CD14-positive monocyte (primary cell): ENCODE measurements around the gene IL6R. TPM values are rescaled to one million over a fixed set of nuclear protein-coding genes. Genes with fewer than 3 reads are reported as not detected.

Experiments used
- DNase-seq, 3 donors: peaks; one replicate each; pipeline ENCODE4 v3.0.0-alpha.2; 2011 to 2022
- H2AFZ ChIP-seq: 2 replicates; pipeline ENCODE4 v1.6.0; 2012; ENCODE audit warnings: mild to moderate bottlenecking, low read depth, low read length, inconsistent platforms; ENCODE audit not compliant: insufficient read depth, poor library complexity, severe bottlenecking
- H3K27ac ChIP-seq, 2 donors: 1 replicate in 1 of 2; 2 replicates in 1 of 2; pipeline ENCODE4 v1.5.1; 2012 to 2013; ENCODE audit warnings: low read length in 2 of 2, control low read depth in 1 of 2, inconsistent platforms in 1 of 2, low read depth in 1 of 2, mild to moderate bottlenecking in 1 of 2
- H3K27me3 ChIP-seq, 2 donors: one replicate each; pipeline versions ENCODE4 v1.6.0 to v1.6.1; 2011 to 2013; ENCODE audit warnings: low read length in 2 of 2; ENCODE audit not compliant: control insufficient read depth in 2 of 2, insufficient read depth in 2 of 2
- H3K36me3 ChIP-seq, 2 donors: replicated peaks in 1 of 2; 1 replicate in 1 of 2; 2 replicates in 1 of 2; pipeline versions ENCODE4 v1.5.1 to v1.6.1; 2012 to 2013; ENCODE audit warnings: low read length in 2 of 2, control low read depth in 1 of 2, inconsistent platforms in 1 of 2, mild to moderate bottlenecking in 1 of 2; ENCODE audit not compliant: insufficient read depth in 2 of 2, control insufficient read depth in 1 of 2
- H3K4me1 ChIP-seq, 2 donors: 1 replicate in 1 of 2; 2 replicates in 1 of 2; pipeline versions ENCODE4 v1.5.1 to v1.6.1; 2012 to 2013; ENCODE audit warnings: low read length in 2 of 2, control low read depth in 1 of 2, inconsistent platforms in 1 of 2, mild to moderate bottlenecking in 1 of 2, moderate library complexity in 1 of 2; ENCODE audit not compliant: insufficient read depth in 2 of 2, control insufficient read depth in 1 of 2
- H3K4me2 ChIP-seq: replicated peaks from 2 replicates; pipeline ENCODE3; 2012; ENCODE audit warnings: low read length, moderate library complexity, mild to moderate bottlenecking; ENCODE audit not compliant: poor library complexity, severe bottlenecking; ENCODE audit errors: extremely low read depth
- H3K4me3 ChIP-seq, 3 experiments: fragments of 200-600 bp in 1 of 3; sonication (generic) in 1 of 3; replicated peaks in 1 of 3; 1 replicate in 2 of 3; 2 replicates in 1 of 3; pipeline ENCODE4 v1.5.1; 2011 to 2013; ENCODE audit warnings: low read length in 3 of 3, mild to moderate bottlenecking in 3 of 3, control low read depth in 2 of 3, low read depth in 2 of 3, inconsistent platforms in 1 of 3, moderate library complexity in 1 of 3
- H3K79me2 ChIP-seq: 2 replicates; pipeline ENCODE4 v1.6.0; 2012; ENCODE audit warnings: mild to moderate bottlenecking, control low read depth, inconsistent platforms, low read length, moderate library complexity; ENCODE audit not compliant: insufficient read depth
- H3K9ac ChIP-seq: 2 replicates; pipeline ENCODE4 v1.6.0; 2017; ENCODE audit warnings: low read length, mild to moderate bottlenecking; ENCODE audit not compliant: insufficient read depth, poor library complexity, severe bottlenecking
- H3K9me3 ChIP-seq, 2 donors: replicated peaks in 1 of 2; 1 replicate in 1 of 2; 2 replicates in 1 of 2; pipeline versions ENCODE4 v1.5.1 to v1.6.1; 2012 to 2013; ENCODE audit warnings: low read length in 2 of 2, control low read depth in 1 of 2; ENCODE audit not compliant: control insufficient read depth in 1 of 2, insufficient read depth in 1 of 2
- H4K20me1 ChIP-seq: 2 replicates; pipeline ENCODE4 v1.6.0; 2012; ENCODE audit warnings: mild to moderate bottlenecking, low read length, control low read depth, moderate library complexity; ENCODE audit not compliant: insufficient read depth
- H3K27ac Mint-ChIP-seq, 7 donors: one replicate each; pipeline ENCODE4 v1.8.0; 2020; ENCODE audit warnings: mild to moderate bottlenecking in 7 of 7, mixed read lengths in 7 of 7, moderate library complexity in 6 of 7, inconsistent platforms in 2 of 7
- H3K27me3 Mint-ChIP-seq, 3 donors: one replicate each; pipeline ENCODE4 v1.8.0; 2021 to 2022; ENCODE audit warnings: low read depth in 3 of 3, mild to moderate bottlenecking in 3 of 3, mixed read lengths in 3 of 3, moderate library complexity in 3 of 3, inconsistent platforms in 1 of 3
- H3K36me3 Mint-ChIP-seq, 2 donors: one replicate each; pipeline ENCODE4 v1.8.0; 2020; ENCODE audit warnings: mixed read lengths in 2 of 2, inconsistent platforms in 1 of 2, mild to moderate bottlenecking in 1 of 2
- H3K4me1 Mint-ChIP-seq: one replicate; pipeline ENCODE4 v1.8.0; 2020; ENCODE audit warnings: mild to moderate bottlenecking, mixed read lengths
- H3K4me3 Mint-ChIP-seq, 2 donors: one replicate each; pipeline ENCODE4 v1.8.0; 2020; ENCODE audit warnings: mild to moderate bottlenecking in 2 of 2, mixed read lengths in 2 of 2, moderate library complexity in 1 of 2
- H3K9me3 Mint-ChIP-seq, 7 donors: one replicate each; pipeline ENCODE4 v1.8.0; 2020 to 2022; ENCODE audit warnings: mixed read lengths in 7 of 7, mild to moderate bottlenecking in 6 of 7, moderate library complexity in 6 of 7, inconsistent platforms in 2 of 7
- CTCF ChIP-seq: fragments of 200-600 bp; IDR thresholded peaks from one replicate; pipeline ENCODE4 v1.8.0; 2022; ENCODE audit warnings: antibody characterized with exemption, mild to moderate bottlenecking
- WGBS: methylation state at CpG from one replicate; pipeline ENCODE4 v1.1.5; 2013; ENCODE audit warnings: missing lambda C conversion rate; ENCODE audit not compliant: insufficient coverage; 5-methylcytosine and 5-hydroxymethylcytosine counted together
- intact Hi-C, 2 donors: fragments of 100-400 bp; cut with micrococcal nuclease; formaldehyde crosslinking; loops; one replicate each; pipeline versions ENCODE4 v1.15.0 to v1.15.1; 2023
- polyA plus RNA-seq, 3 donors: library from polyadenylated mRNA; depleted of rRNA in 1 of 3; unstranded in 2 of 3; stranded (reverse) in 1 of 3; fragments of 300-500 nt in 2 of 3; fragments of >200 nt in 1 of 3; fragmentation: Illumina TruSeq in 2 of 3; gene quantifications; 1 replicate in 2 of 3; 2 replicates in 1 of 3; pipeline ENCODE4 v1.2.3, GENCODE V29; 2012 to 2021

Gene IL6R
- polyA plus RNA-seq, 3 donors: 56.4 to 81.7 (median 62.1) TPM

GRCh38 chr1:154434346-154435085 is 29.4 kb downstream of the IL6R start:
- H3K4me2 ChIP-seq: no peak overlapping the region
- peaks cover 72% of the 10 kb centered on the region in 2 donors for H3K36me3 ChIP-seq
- H3K9ac ChIP-seq: no peak overlapping the region
- no peak overlapping the region for H3K4me3 Mint-ChIP-seq
- peak overlapping the region; percentile 98 to 99 for H3K27ac ChIP-seq
- intact Hi-C loops: no loop called here
- H3K79me2 ChIP-seq: peaks cover 95% of the 10 kb centered on the region
- no peak for DNase-seq
- H3K27ac Mint-ChIP-seq: peak overlapping the region; percentile 33 to 99 (median 98)
- H3K36me3 Mint-ChIP-seq: peaks cover 75 to 95% of the 10 kb centered on the region in 2 donors
- peaks cover 59% of the 10 kb centered on the region for H4K20me1 ChIP-seq
- H3K9me3 Mint-ChIP-seq: no peaks in the 10 kb centered on the region
- 85% methylated on average over 8 of the region's 18 CpGs for WGBS
- H3K4me1 Mint-ChIP-seq: peaks cover 55% of the 10 kb centered on the region
- H3K27me3 Mint-ChIP-seq: no peaks in the 10 kb centered on the region
- no peaks in the 10 kb centered on the region for H3K27me3 ChIP-seq
- no peak overlapping the region for H2AFZ ChIP-seq
- peaks cover 61% of the 10 kb centered on the region in 2 donors for H3K4me1 ChIP-seq
- TF ChIP-seq CTCF: no peak
- no peaks in the 10 kb centered on the region for H3K9me3 ChIP-seq
- no peak overlapping the region for H3K4me3 ChIP-seq

GRCh38 chr1:154435599-154436200 is 30.6 kb downstream of the IL6R start:
- 97% methylated on average over 15 of the region's 15 CpGs for WGBS
- H3K4me2 ChIP-seq: no peak overlapping the region
- peaks cover 57 to 63% of the 10 kb centered on the region in 2 donors for H3K4me1 ChIP-seq
- Mint-ChIP-seq H3K27me3 (peaks cover 0 to 2% (median 0%) of the 10 kb centered on the region in 3 donors), H3K4me3 (no peak overlapping the region), H3K36me3 (peaks cover 76 to 96% of the 10 kb centered on the region in 2 donors), H3K9me3 (no peaks in the 10 kb centered on the region), H3K27ac (peak overlapping the region in 6 of 7 donors; percentile 60 to 99 (median 88)), H3K4me1 (peaks cover 56% of the 10 kb centered on the region)
- intact Hi-C loops: no loop called here
- peaks cover 61% of the 10 kb centered on the region for H4K20me1 ChIP-seq
- no peak overlapping the region for H3K9ac ChIP-seq
- TF ChIP-seq CTCF: no peak
- H3K79me2 ChIP-seq: peaks cover 95% of the 10 kb centered on the region
- no peak overlapping the region for H3K4me3 ChIP-seq
- peaks cover 69 to 71% of the 10 kb centered on the region in 2 donors for H3K36me3 ChIP-seq
- DNase-seq: no peak
- no peak overlapping the region for H2AFZ ChIP-seq
- H3K27me3 ChIP-seq: no peaks in the 10 kb centered on the region
- H3K27ac ChIP-seq: peak overlapping the region in 1 of 2 donors; percentile 99
- H3K9me3 ChIP-seq: no peaks in the 10 kb centered on the region
